ENCODE results near the gene HIPK2.

HIPK2 gene

GRCh38 chr7:139782932-139783331 is 5.1 kb upstream of the HIPK2 start:
- DNase-seq: no peak

GRCh38 chr7:139777133-139777891 is 486 bp downstream of the HIPK2 start:
- DNase-seq: peak; percentile 58

- DNase-seq: peak; percentile 42
Measured at GRCh38 chr7:139776486-139777132, 1.2 kb downstream of the HIPK2 start.

GRCh38 chr7:139775829-139776266 is 1.9 kb downstream of the HIPK2 start:
- peak; percentile 70 for DNase-seq

- DNase-seq: no peak
Measured at GRCh38 chr7:139774376-139774775, 3.4 kb downstream of the HIPK2 start.

GRCh38 chr7:139773371-139773770 is 4.4 kb downstream of the HIPK2 start:
- no peak for DNase-seq

GRCh38 chr7:139772873-139773272 is 4.9 kb downstream of the HIPK2 start:
- DNase-seq: no peak

- no peak for DNase-seq
Measured at GRCh38 chr7:139772115-139772514, 5.7 kb downstream of the HIPK2 start.

GRCh38 chr7:139771001-139771956 is 6.5 kb downstream of the HIPK2 start:
- no peak for DNase-seq

GRCh38 chr7:139769761-139770160 is 8.0 kb downstream of the HIPK2 start:
- no peak for DNase-seq

- DNase-seq: no peak
Measured at GRCh38 chr7:139769066-139769465, 8.7 kb downstream of the HIPK2 start.

GRCh38 chr7:139768249-139768824 is 9.5 kb downstream of the HIPK2 start:
- no peak for DNase-seq

- DNase-seq: peak; percentile 46
Measured at GRCh38 chr7:139767561-139767982, 10.2 kb downstream of the HIPK2 start.

GRCh38 chr7:139765143-139765542 is 12.7 kb downstream of the HIPK2 start:
- DNase-seq: no peak

- no peak for DNase-seq
Measured at GRCh38 chr7:139763330-139763729, 14.5 kb downstream of the HIPK2 start.

- DNase-seq: no peak
Measured at GRCh38 chr7:139762886-139763285, 14.9 kb downstream of the HIPK2 start.

GRCh38 chr7:139758388-139758787 is 19.4 kb downstream of the HIPK2 start:
- DNase-seq: no peak

- DNase-seq: no peak
Measured at GRCh38 chr7:139757968-139758367, 19.8 kb downstream of the HIPK2 start.

GRCh38 chr7:139753693-139754111 is 24.1 kb downstream of the HIPK2 start:
- DNase-seq: no peak

- DNase-seq: no peak
Measured at GRCh38 chr7:139753081-139753692, 24.6 kb downstream of the HIPK2 start.

GRCh38 chr7:139752604-139753003 is 25.2 kb downstream of the HIPK2 start:
- no peak for DNase-seq

GRCh38 chr7:139752148-139752547 is 25.6 kb downstream of the HIPK2 start:
- DNase-seq: no peak
